HepG2 (cell line): Measurements from ENCODE around the gene PARP16. TPM values are rescaled to one million over a fixed set of nuclear protein-coding genes. Genes with fewer than 3 reads are reported as not detected.

Source experiments
- ATAC-seq: fragments of 200-7000 bp; cut with Tn5 transposase; 3 replicates; pipeline ENCODE4 v1.9.1; 2020; ENCODE audit warnings: mild to moderate bottlenecking, moderate library complexity
- BruUV-seq: library from RNA; stranded (reverse); fragments of 400-500 nt; replicated peaks from 2 replicates; lab custom pipeline; 2021; lab: Mats Ljungman, UMichigan
- CTCF ChIA-PET: fragments of 300-600 bp; formaldehyde crosslinking; extraction: SDS; loops from one replicate; lab custom pipeline; 2021; ENCODE audit warnings: low total read pairs, inconsistent platforms, low intra/inter-chr PET ratio; lab: Yijun Ruan, JAX
- POLR2A ChIA-PET: fragments of 350-600 bp; sonication (Branson Sonifier 250); formaldehyde crosslinking; loops from one replicate; lab custom pipeline; 2020; ENCODE audit warnings: antibody characterized with exemption, inconsistent platforms; lab: Yijun Ruan, JAX
- DNase-seq: peaks from one replicate; pipeline ENCODE4 v3.0.0-alpha.2; 2015; ENCODE audit warnings: low spot score
- FAIRE-seq: peaks from 3 replicates; lab custom pipeline; 2011; peaks lifted over from hg19 to GRCh38; lab: Jason Lieb, UNC
- H2AFZ ChIP-seq: one replicate; pipeline ENCODE4 v1.6.1; 2011; ENCODE audit warnings: low read length, inconsistent platforms
- H3K27ac ChIP-seq: fragments of 300-600 bp; 3 replicates; pipeline ENCODE4 v1.8.0; 2011; ENCODE audit warnings: mixed run types, mild to moderate bottlenecking, mixed read lengths, low read length, inconsistent platforms; ENCODE audit not compliant: insufficient read depth; ENCODE audit errors: extremely low read length
- H3K27me3 ChIP-seq, 2 experiments: fragments of 200-600 bp in 1 of 2; 2 replicates in 1 of 2; 3 replicates in 1 of 2; pipeline versions ENCODE4 v1.6.0 to v1.8.0; 2011; ENCODE audit warnings: low read length in 2 of 2, mild to moderate bottlenecking in 2 of 2, moderate library complexity in 2 of 2, inconsistent platforms in 1 of 2; ENCODE audit not compliant: insufficient read depth in 2 of 2, control insufficient read depth in 1 of 2
- H3K36me3 ChIP-seq, 2 experiments: fragments of 200-600 bp in 1 of 2; replicated peaks in 1 of 2; 2 replicates in 1 of 2; 3 replicates in 1 of 2; pipeline versions ENCODE4 v1.5.1 to v1.8.0; 2011; ENCODE audit warnings: low read length in 2 of 2, inconsistent platforms in 1 of 2; ENCODE audit not compliant: insufficient read depth in 2 of 2, control insufficient read depth in 1 of 2
- H3K4me1 ChIP-seq: 2 replicates; pipeline ENCODE4 v1.5.1; 2012; ENCODE audit warnings: low read length, inconsistent platforms; ENCODE audit not compliant: insufficient read depth
- H3K4me2 ChIP-seq: 2 replicates; pipeline ENCODE4 v1.6.0; 2011; ENCODE audit warnings: low read depth, low read length, inconsistent platforms
- H3K4me3 ChIP-seq, 3 experiments: fragments of 200-600 bp in 1 of 3; sonication (generic), shearing (Covaris generic) in 1 of 3; replicated peaks in 1 of 3; 2 replicates each; pipeline ENCODE4 v1.5.1; 2011 to 2016; ENCODE audit warnings: low read length in 3 of 3, inconsistent platforms in 2 of 3, low read depth in 2 of 3, mild to moderate bottlenecking in 2 of 3, control low read depth in 1 of 3, mixed read lengths in 1 of 3; ENCODE audit not compliant: insufficient read depth in 1 of 3
- H3K79me2 ChIP-seq: one replicate; pipeline ENCODE4 v1.6.1; 2011; ENCODE audit warnings: low read length, inconsistent platforms; ENCODE audit not compliant: insufficient read depth
- H3K9ac ChIP-seq: 2 replicates; pipeline ENCODE4 v1.6.0; 2011; ENCODE audit warnings: mild to moderate bottlenecking, low read depth, low read length, inconsistent platforms; ENCODE audit not compliant: insufficient read depth
- H3K9me3 ChIP-seq: 2 replicates; pipeline ENCODE4 v1.5.1; 2012; ENCODE audit warnings: mild to moderate bottlenecking, low read length
- H4K20me1 ChIP-seq: 2 replicates; pipeline ENCODE4 v1.6.0; 2011; ENCODE audit warnings: inconsistent platforms, mild to moderate bottlenecking, low read length, moderate library complexity; ENCODE audit not compliant: insufficient read depth
- CEBPB ChIP-seq: IDR thresholded peaks from 2 replicates; pipeline ENCODE4 v1.6.1; 2011; ENCODE audit warnings: low read depth, low read length, improper control_type of control experiment, borderline replicate concordance
- CEBPG ChIP-seq: IDR thresholded peaks from 2 replicates; pipeline ENCODE4 v1.6.1; 2016
- HNF4A ChIP-seq: sonication (generic); formaldehyde crosslinking; IDR thresholded peaks from 2 replicates; pipeline ENCODE4 v1.4.0; 2020; ENCODE audit warnings: missing genetic modification reagents
- PPARG ChIP-seq: conservative IDR thresholded peaks from 2 replicates; pipeline ENCODE4 v1.6.1; 2016; ENCODE audit warnings: missing biosample characterization, missing genetic modification reagents
- RXRA ChIP-seq: sonication (generic); formaldehyde crosslinking; IDR thresholded peaks from 2 replicates; pipeline ENCODE4 v1.5.1; 2020; ENCODE audit warnings: missing genetic modification reagents
- SATB2 ChIP-seq: sonication (generic); formaldehyde crosslinking; IDR thresholded peaks from 2 replicates; pipeline ENCODE4 v1.5.0; 2020; ENCODE audit warnings: missing genetic modification reagents
- SMARCE1 ChIP-seq: fragments of 450-650 bp; IDR thresholded peaks from 2 replicates; pipeline ENCODE4 v1.6.1; 2017; ENCODE audit warnings: borderline replicate concordance
- ZNF83 ChIP-seq: sonication (generic); formaldehyde crosslinking; IDR thresholded peaks from 2 replicates; pipeline ENCODE4 v1.4.0; 2020; ENCODE audit warnings: missing genetic modification reagents, mild to moderate bottlenecking, borderline replicate concordance
- WGBS: methylation state at CpG from one replicate; pipeline ENCODE4 v1.1.6; 2017; ENCODE audit warnings: low lambda C conversion rate; 5-methylcytosine and 5-hydroxymethylcytosine counted together
- in situ Hi-C: cut with HindIII; loops from 2 replicates; pipeline ENCODE4 v1.10.0; 2017; ENCODE audit warnings: low pct_unique_long_range_greater_than_20kb; ENCODE audit not compliant: extremely low pct_ligation_motif_present
- intact Hi-C: fragments of 100-400 bp; cut with micrococcal nuclease; formaldehyde crosslinking; loops from one replicate; pipeline ENCODE4 v1.10.0; 2022; ENCODE audit not compliant: unreplicated experiment
- polyA plus RNA-seq, 8 experiments: library from polyadenylated mRNA; depleted of rRNA in 3 of 8; stranded (reverse) in 7 of 8; unstranded in 1 of 8; fragments of >200 nt; fragmentation: Illumina TruSeq in 4 of 8; extraction: Trizol in 4 of 8; gene quantifications; 2 replicates each; pipeline versions ENCODE4 v1.2.1 to v1.2.3, GENCODE V29; 2011 to 2016; ENCODE audit warnings: low read depth in 4 of 8, missing spikeins in 1 of 8, mixed read lengths in 1 of 8; ENCODE audit not compliant: insufficient read depth in 1 of 8
- total RNA-seq, 5 experiments: library from RNA; depleted of rRNA; stranded (reverse); fragments of >200 nt; fragmentation: Illumina TruSeq; extraction: Trizol; gene quantifications; 2 replicates each; pipeline ENCODE4 v1.2.3, GENCODE V29; 2016; ENCODE audit warnings: low read depth in 1 of 5
- TF ChIP-seq, protein P1 (sequence below): sonication (generic); formaldehyde crosslinking; IDR thresholded peaks from 2 replicates; pipeline ENCODE4 v1.5.0; 2020; ENCODE audit warnings: mild to moderate bottlenecking, missing genetic modification reagents
- TF ChIP-seq, protein P2 (sequence below): fragments of 450-650 bp; IDR thresholded peaks from 2 replicates; pipeline ENCODE4 v1.6.1; 2017
- TF ChIP-seq, protein P3 (sequence below): sonication (generic); formaldehyde crosslinking; IDR thresholded peaks from 2 replicates; pipeline ENCODE4 v1.4.0; 2020; ENCODE audit warnings: low read depth, mild to moderate bottlenecking, missing genetic modification reagents
- TF ChIP-seq, protein P4 (sequence below): IDR thresholded peaks from 2 replicates; pipeline ENCODE4 v1.6.1; 2016; ENCODE audit warnings: missing compliant biosample characterization, missing genetic modification reagents, borderline replicate concordance

The PARP16 gene
- total and polyA plus RNA-seq, 2 of the 13 experiments (the other 11 are each of a cell fraction or from before 2014, with no cell fraction given) = 6.8 to 7.6 TPM

DNA sequence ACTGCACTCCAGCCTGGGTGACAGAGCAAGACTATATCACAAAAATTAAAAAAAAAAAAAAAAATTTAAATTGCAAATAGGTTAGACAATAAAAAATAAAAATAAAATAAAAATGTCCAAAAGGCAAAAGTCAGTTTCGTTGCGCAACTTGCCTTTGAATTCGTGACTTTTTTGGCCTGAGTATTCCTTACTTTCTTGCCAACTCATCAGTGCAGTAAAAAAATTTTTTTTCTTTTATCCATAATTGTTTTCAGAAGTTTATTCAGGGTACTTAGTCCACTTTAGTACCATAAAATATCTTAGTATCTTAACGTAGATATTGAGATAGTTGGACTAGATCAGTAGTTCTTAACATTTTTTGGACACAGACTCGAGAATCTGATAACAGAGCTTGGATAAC, 53.0 kb downstream of the PARP16 start:
- H4K20me1 ChIP-seq = no peaks in the 10 kb centered on the region
- CTCF ChIA-PET = no interaction called here
- TF ChIP-seq SATB2 (CRISPR knock-in tag) (no peak), CEBPB (peak; percentile 67), HNF4A (CRISPR knock-in tag) (no peak)
- TF ChIP-seq, protein P1, sequence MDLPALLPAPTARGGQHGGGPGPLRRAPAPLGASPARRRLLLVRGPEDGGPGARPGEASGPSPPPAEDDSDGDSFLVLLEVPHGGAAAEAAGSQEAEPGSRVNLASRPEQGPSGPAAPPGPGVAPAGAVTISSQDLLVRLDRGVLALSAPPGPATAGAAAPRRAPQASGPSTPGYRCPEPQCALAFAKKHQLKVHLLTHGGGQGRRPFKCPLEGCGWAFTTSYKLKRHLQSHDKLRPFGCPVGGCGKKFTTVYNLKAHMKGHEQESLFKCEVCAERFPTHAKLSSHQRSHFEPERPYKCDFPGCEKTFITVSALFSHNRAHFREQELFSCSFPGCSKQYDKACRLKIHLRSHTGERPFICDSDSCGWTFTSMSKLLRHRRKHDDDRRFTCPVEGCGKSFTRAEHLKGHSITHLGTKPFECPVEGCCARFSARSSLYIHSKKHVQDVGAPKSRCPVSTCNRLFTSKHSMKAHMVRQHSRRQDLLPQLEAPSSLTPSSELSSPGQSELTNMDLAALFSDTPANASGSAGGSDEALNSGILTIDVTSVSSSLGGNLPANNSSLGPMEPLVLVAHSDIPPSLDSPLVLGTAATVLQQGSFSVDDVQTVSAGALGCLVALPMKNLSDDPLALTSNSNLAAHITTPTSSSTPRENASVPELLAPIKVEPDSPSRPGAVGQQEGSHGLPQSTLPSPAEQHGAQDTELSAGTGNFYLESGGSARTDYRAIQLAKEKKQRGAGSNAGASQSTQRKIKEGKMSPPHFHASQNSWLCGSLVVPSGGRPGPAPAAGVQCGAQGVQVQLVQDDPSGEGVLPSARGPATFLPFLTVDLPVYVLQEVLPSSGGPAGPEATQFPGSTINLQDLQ (CRISPR knock-in tag) = no peak
- no peak overlapping the region for H3K4me3 ChIP-seq
- no peaks in the 10 kb centered on the region for H3K9me3 ChIP-seq
- no peaks in the 10 kb centered on the region for H3K79me2 ChIP-seq
- ATAC-seq (no peak), DNase-seq (no peak), FAIRE-seq (no peak)
- peaks cover 6% of the 10 kb centered on the region; the same call in 1 of the 2 replicates for H3K4me1 ChIP-seq
- POLR2A ChIA-PET = interaction anchor here (1.3 kb wide), 1 partner anchor 48 kb away, joined by 4 read pairs; the partner anchor contains the start of gene CLPX
- no peak overlapping the region for H2AFZ ChIP-seq
- no peaks in the 10 kb centered on the region for H3K36me3 ChIP-seq
- no peak overlapping the region for H3K4me2 ChIP-seq
- no peak overlapping the region for H3K27ac ChIP-seq
- intact Hi-C loops = no loop called here
- in situ Hi-C loops = no loop called here
- no TSS peak for BruUV-seq
- 82% methylated on average over 5 of the region's 5 CpGs for WGBS
- no peaks in the 10 kb centered on the region for H3K27me3 ChIP-seq
- H3K9ac ChIP-seq = no peak overlapping the region

DNA sequence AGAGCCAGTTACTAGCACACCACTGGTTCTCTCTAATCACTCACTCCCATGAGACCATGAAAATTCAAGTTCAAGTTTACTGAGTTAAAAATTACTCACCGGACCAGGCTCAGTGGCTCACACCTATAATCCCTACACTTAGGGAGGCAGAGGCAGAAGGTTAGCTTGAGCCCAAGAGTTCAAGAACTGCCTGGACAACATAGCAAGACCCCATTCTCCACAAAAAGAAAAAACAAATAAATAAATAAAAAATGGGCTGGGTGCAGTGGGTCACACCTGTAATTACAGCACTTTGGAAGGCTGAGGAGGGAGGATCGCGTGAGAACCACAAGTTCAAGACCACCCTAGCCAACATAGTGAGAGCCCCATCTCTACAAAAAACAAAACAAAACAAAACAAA, 54.2 kb downstream of the PARP16 start:
- Histone ChIP-seq H3K9me3 (no peaks in the 10 kb centered on the region), H4K20me1 (no peaks in the 10 kb centered on the region), H3K4me2 (no peak overlapping the region), H3K4me1 (peaks cover 18% of the 10 kb centered on the region), H3K36me3 (no peaks in the 10 kb centered on the region), H3K79me2 (no peaks in the 10 kb centered on the region), H3K9ac (no peak overlapping the region), H3K4me3 (no peak overlapping the region), H3K27ac (no peak overlapping the region), H3K27me3 (no peaks in the 10 kb centered on the region), H2AFZ (no peak overlapping the region)
- in situ Hi-C loops (no loop called here), intact Hi-C loops (no loop called here)
- no peak for DNase-seq
- no TSS peak for BruUV-seq
- WGBS = 81% methylated on average over 3 of the region's 3 CpGs
- ATAC-seq = no peak
- ChIA-PET POLR2A (no interaction called here), CTCF (no interaction called here)
- FAIRE-seq = no peak
- TF ChIP-seq CEBPG (CRISPR knock-in tag) (no peak), ZNF83 (CRISPR knock-in tag) (no peak), PPARG (CRISPR knock-in tag) (no peak), SMARCE1 (no peak), RXRA (no peak)
- TF ChIP-seq, protein P2, sequence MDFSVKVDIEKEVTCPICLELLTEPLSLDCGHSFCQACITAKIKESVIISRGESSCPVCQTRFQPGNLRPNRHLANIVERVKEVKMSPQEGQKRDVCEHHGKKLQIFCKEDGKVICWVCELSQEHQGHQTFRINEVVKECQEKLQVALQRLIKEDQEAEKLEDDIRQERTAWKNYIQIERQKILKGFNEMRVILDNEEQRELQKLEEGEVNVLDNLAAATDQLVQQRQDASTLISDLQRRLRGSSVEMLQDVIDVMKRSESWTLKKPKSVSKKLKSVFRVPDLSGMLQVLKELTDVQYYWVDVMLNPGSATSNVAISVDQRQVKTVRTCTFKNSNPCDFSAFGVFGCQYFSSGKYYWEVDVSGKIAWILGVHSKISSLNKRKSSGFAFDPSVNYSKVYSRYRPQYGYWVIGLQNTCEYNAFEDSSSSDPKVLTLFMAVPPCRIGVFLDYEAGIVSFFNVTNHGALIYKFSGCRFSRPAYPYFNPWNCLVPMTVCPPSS = no peak
- TF ChIP-seq, protein P3, sequence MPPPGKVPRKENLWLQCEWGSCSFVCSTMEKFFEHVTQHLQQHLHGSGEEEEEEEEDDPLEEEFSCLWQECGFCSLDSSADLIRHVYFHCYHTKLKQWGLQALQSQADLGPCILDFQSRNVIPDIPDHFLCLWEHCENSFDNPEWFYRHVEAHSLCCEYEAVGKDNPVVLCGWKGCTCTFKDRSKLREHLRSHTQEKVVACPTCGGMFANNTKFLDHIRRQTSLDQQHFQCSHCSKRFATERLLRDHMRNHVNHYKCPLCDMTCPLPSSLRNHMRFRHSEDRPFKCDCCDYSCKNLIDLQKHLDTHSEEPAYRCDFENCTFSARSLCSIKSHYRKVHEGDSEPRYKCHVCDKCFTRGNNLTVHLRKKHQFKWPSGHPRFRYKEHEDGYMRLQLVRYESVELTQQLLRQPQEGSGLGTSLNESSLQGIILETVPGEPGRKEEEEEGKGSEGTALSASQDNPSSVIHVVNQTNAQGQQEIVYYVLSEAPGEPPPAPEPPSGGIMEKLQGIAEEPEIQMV (CRISPR knock-in tag) = no peak
- TF ChIP-seq, protein P4, sequence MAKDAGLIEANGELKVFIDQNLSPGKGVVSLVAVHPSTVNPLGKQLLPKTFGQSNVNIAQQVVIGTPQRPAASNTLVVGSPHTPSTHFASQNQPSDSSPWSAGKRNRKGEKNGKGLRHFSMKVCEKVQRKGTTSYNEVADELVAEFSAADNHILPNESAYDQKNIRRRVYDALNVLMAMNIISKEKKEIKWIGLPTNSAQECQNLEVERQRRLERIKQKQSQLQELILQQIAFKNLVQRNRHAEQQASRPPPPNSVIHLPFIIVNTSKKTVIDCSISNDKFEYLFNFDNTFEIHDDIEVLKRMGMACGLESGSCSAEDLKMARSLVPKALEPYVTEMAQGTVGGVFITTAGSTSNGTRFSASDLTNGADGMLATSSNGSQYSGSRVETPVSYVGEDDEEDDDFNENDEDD (CRISPR knock-in tag) = no peak
